WTC11 (cell line): ENCODE data around the gene ASCL3.

ENCODE experiments used
- ATF3 ChIP-seq: sonication (generic); formaldehyde crosslinking; conservative IDR thresholded peaks from 2 replicates; pipeline ENCODE4 v1.8.1; 2022; ENCODE audit warnings: mild to moderate bottlenecking, missing genetic modification reagents
- CTCF ChIP-seq: fragments of 200-600 bp; IDR thresholded peaks from 2 replicates; pipeline ENCODE4 v1.8.0; 2022; ENCODE audit warnings: antibody characterized with exemption
- E2F1 ChIP-seq: sonication (generic); formaldehyde crosslinking; IDR thresholded peaks from 2 replicates; pipeline ENCODE4 v1.8.0; 2022; ENCODE audit warnings: mild to moderate bottlenecking, missing genetic modification reagents
- ETV6 ChIP-seq: sonication (generic); formaldehyde crosslinking; IDR thresholded peaks from 2 replicates; pipeline ENCODE4 v1.8.1; 2022; ENCODE audit warnings: mild to moderate bottlenecking, missing genetic modification reagents
- HMGXB4 ChIP-seq: sonication (generic); formaldehyde crosslinking; IDR thresholded peaks from 2 replicates; pipeline ENCODE4 v1.8.1; 2023; ENCODE audit warnings: mild to moderate bottlenecking, moderate library complexity, missing genetic modification reagents
- JUN ChIP-seq: sonication (generic); formaldehyde crosslinking; IDR thresholded peaks from 2 replicates; pipeline ENCODE4 v1.8.0; 2023; ENCODE audit warnings: mild to moderate bottlenecking, missing genetic modification reagents
- KAT7 ChIP-seq: sonication (generic); formaldehyde crosslinking; IDR thresholded peaks from 2 replicates; pipeline ENCODE4 v1.8.1; 2023; ENCODE audit warnings: missing genetic modification reagents, mild to moderate bottlenecking, borderline replicate concordance
- NR2C2 ChIP-seq: sonication (generic); formaldehyde crosslinking; IDR thresholded peaks from 2 replicates; pipeline ENCODE4 v1.8.0; 2022; ENCODE audit warnings: mild to moderate bottlenecking, missing genetic modification reagents
- PREB ChIP-seq: sonication (generic); formaldehyde crosslinking; IDR thresholded peaks from 2 replicates; pipeline ENCODE4 v1.8.1; 2022; ENCODE audit warnings: mild to moderate bottlenecking, missing genetic modification reagents, moderate library complexity, borderline replicate concordance
- RORB ChIP-seq: fragments of 250-450 bp; sonication (Bioruptor Pico); IDR thresholded peaks from 2 replicates; pipeline ENCODE4 v1.9.0; 2021; ENCODE audit warnings: mild to moderate bottlenecking
- STAT6 ChIP-seq: sonication (generic); formaldehyde crosslinking; conservative IDR thresholded peaks from 2 replicates; pipeline ENCODE4 v1.8.1; 2023; ENCODE audit warnings: mild to moderate bottlenecking, low read depth, missing genetic modification reagents, moderate library complexity
- TEAD4 ChIP-seq: sonication (generic); formaldehyde crosslinking; IDR thresholded peaks from 2 replicates; pipeline ENCODE4 v1.8.0; 2022; ENCODE audit warnings: mild to moderate bottlenecking, missing genetic modification reagents
- USF1 ChIP-seq: sonication (generic); formaldehyde crosslinking; IDR thresholded peaks from 2 replicates; pipeline ENCODE4 v1.8.0; 2022; ENCODE audit warnings: mild to moderate bottlenecking, missing genetic modification reagents

GRCh38 chr11:8963569-8964323, 20.9 kb upstream of the ASCL3 start:
- no peak for TF ChIP-seq CTCF
- TF ChIP-seq RORB (CRISPR knock-in tag) = no peak
- TF ChIP-seq NR2C2 (CRISPR knock-in tag) = no peak
- TF ChIP-seq PREB (CRISPR knock-in tag) = no peak
- TF ChIP-seq KAT7 (CRISPR knock-in tag) = no peak
- no peak for TF ChIP-seq ETV6
- TF ChIP-seq USF1 (CRISPR knock-in tag) = no peak
- no peak for TF ChIP-seq E2F1 (CRISPR knock-in tag)
- TF ChIP-seq HMGXB4 (CRISPR knock-in tag) = no peak
- no peak for TF ChIP-seq STAT6 (CRISPR knock-in tag)
- no peak for TF ChIP-seq TEAD4 (CRISPR knock-in tag)
- no peak for TF ChIP-seq JUN (CRISPR knock-in tag)
- TF ChIP-seq ATF3 = no peak
